Gastroesophageal sphincter (tissue), 4 donors: ENCODE data around the gene EIF3D. TPM values are rescaled to one million over a fixed set of nuclear protein-coding genes. Genes with fewer than 3 reads are reported as not detected.

Experiments
- ATAC-seq: fragments of 150-250 bp; one replicate; pipeline ENCODE4 v1.9.1; 2016; ENCODE audit warnings: mild to moderate bottlenecking, moderate library complexity
- H3K27ac ChIP-seq, 4 donors: fragments of 200-600 bp; sonication (generic) in 3 of 4; 1 replicate in 3 of 4; 2 replicates in 1 of 4; pipeline ENCODE4 v1.5.1; 2016 to 2019
- H3K27me3 ChIP-seq: fragments of 200-600 bp; sonication (generic); one replicate; pipeline ENCODE4 v1.5.1; 2019
- H3K36me3 ChIP-seq, 2 donors: fragments of 200-600 bp; sonication (generic); one replicate each; pipeline ENCODE4 v1.5.1; 2019; ENCODE audit warnings: control low read depth in 1 of 2
- H3K4me1 ChIP-seq, 3 donors: fragments of 200-600 bp; sonication (generic); 1 replicate in 2 of 3; 2 replicates in 1 of 3; pipeline ENCODE4 v1.5.1; 2016 to 2019; ENCODE audit warnings: control low read depth in 2 of 3
- H3K4me3 ChIP-seq, 2 donors: fragments of 200-600 bp; sonication (generic); one replicate each; pipeline ENCODE4 v1.5.1; 2019; ENCODE audit warnings: mild to moderate bottlenecking in 1 of 2, moderate library complexity in 1 of 2
- H3K9me3 ChIP-seq, 3 donors: fragments of 200-600 bp; sonication (generic); one replicate each; pipeline ENCODE4 v1.5.1; 2017 to 2019; ENCODE audit warnings: control low read depth in 2 of 3
- EP300 ChIP-seq: sonication (generic); formaldehyde crosslinking; IDR thresholded peaks from one replicate; pipeline ENCODE4 v1.6.1; 2017; ENCODE audit warnings: antibody characterized with exemption, mild to moderate bottlenecking
- POLR2A ChIP-seq, 2 donors: fragments of 450-650 bp; IDR thresholded peaks; one replicate each; pipeline ENCODE4 v1.6.1; 2017; ENCODE audit warnings: antibody characterized with exemption in 2 of 2, mild to moderate bottlenecking in 2 of 2, moderate library complexity in 1 of 2
- POLR2AphosphoS5 ChIP-seq: sonication (generic); formaldehyde crosslinking; IDR thresholded peaks from one replicate; pipeline ENCODE4 v1.6.1; 2017; ENCODE audit warnings: antibody characterized with exemption
- WGBS, 2 donors: methylation state at CpG; one replicate each; pipeline ENCODE4 v1.1.5; 2018; ENCODE audit warnings: low coverage in 1 of 2; 5-methylcytosine and 5-hydroxymethylcytosine counted together
- total RNA-seq, 4 donors: library from RNA; depleted of rRNA; stranded (reverse); fragments of >200 nt; gene quantifications; one replicate each; pipeline ENCODE4 v1.1.0, GENCODE V29; 2016
- TF ChIP-seq, protein P1 (sequence below), 4 experiments: fragments of 200-600 bp in 2 of 4; fragments of 450-650 bp in 2 of 4; sonication (generic) in 1 of 4; IDR thresholded peaks; one replicate each; pipeline ENCODE4 v1.5.1; 2017 to 2019; ENCODE audit warnings: antibody characterized with exemption in 4 of 4, mild to moderate bottlenecking in 2 of 4, moderate library complexity in 2 of 4

EIF3D gene
- total RNA-seq, 4 donors from 2014 or later = 244 to 309 (median 271) TPM

- no peak for TF ChIP-seq POLR2A (IDR thresholded peaks at IDR 0.05)
- TF ChIP-seq, protein P1, sequence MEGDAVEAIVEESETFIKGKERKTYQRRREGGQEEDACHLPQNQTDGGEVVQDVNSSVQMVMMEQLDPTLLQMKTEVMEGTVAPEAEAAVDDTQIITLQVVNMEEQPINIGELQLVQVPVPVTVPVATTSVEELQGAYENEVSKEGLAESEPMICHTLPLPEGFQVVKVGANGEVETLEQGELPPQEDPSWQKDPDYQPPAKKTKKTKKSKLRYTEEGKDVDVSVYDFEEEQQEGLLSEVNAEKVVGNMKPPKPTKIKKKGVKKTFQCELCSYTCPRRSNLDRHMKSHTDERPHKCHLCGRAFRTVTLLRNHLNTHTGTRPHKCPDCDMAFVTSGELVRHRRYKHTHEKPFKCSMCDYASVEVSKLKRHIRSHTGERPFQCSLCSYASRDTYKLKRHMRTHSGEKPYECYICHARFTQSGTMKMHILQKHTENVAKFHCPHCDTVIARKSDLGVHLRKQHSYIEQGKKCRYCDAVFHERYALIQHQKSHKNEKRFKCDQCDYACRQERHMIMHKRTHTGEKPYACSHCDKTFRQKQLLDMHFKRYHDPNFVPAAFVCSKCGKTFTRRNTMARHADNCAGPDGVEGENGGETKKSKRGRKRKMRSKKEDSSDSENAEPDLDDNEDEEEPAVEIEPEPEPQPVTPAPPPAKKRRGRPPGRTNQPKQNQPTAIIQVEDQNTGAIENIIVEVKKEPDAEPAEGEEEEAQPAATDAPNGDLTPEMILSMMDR (IDR thresholded peaks at IDR 0.05) = no peak
- TF ChIP-seq EP300 = no peak
- no peak for TF ChIP-seq POLR2AphosphoS5
- H3K9me3 ChIP-seq = no peaks in the 10 kb centered on the region
- H3K27ac ChIP-seq = peak overlapping the region; percentile 87 to 95 (median 92)
- 67% methylated on average over 3 of the region's 20 CpGs; no CpG with 5 or more reads in 1 of the 2 donors for whole genome bisulfite sequencing, 2 donors
- H3K4me1 ChIP-seq = peaks cover 0 to 77% (median 51%) of the 10 kb centered on the region in 3 donors
- ATAC-seq = no peak
- no peaks in the 10 kb centered on the region for H3K27me3 ChIP-seq
- peaks cover 0 to 12% of the 10 kb centered on the region in 2 donors for H3K36me3 ChIP-seq
- no peak overlapping the region for H3K4me3 ChIP-seq
Measured at GRCh38 chr22:36464715-36465231, 64.2 kb downstream of the EIF3D start.

- Histone ChIP-seq H3K36me3 (peaks cover 0 to 12% of the 10 kb centered on the region in 2 donors), H3K9me3 (no peaks in the 10 kb centered on the region), H3K4me1 (peaks cover 0 to 67% (median 41%) of the 10 kb centered on the region in 3 donors), H3K27me3 (no peaks in the 10 kb centered on the region), H3K27ac (peak overlapping the region in 3 of 4 donors; percentile 87 to 95 (median 92)), H3K4me3 (no peak overlapping the region)
- TF ChIP-seq POLR2AphosphoS5 = peak; percentile 52
- no peak for TF ChIP-seq POLR2A (IDR thresholded peaks at IDR 0.05)
- no peak for TF ChIP-seq EP300
- TF ChIP-seq, protein P1 (IDR thresholded peaks at IDR 0.05) = no peak
- ATAC-seq = peak; percentile 52
- WGBS, 2 donors = 93% methylated on average over 5 of the region's 17 CpGs; no CpG with 5 or more reads in 1 of the 2 donors
Measured at GRCh38 chr22:36463783-36464184, 65.2 kb downstream of the EIF3D start.

DNA sequence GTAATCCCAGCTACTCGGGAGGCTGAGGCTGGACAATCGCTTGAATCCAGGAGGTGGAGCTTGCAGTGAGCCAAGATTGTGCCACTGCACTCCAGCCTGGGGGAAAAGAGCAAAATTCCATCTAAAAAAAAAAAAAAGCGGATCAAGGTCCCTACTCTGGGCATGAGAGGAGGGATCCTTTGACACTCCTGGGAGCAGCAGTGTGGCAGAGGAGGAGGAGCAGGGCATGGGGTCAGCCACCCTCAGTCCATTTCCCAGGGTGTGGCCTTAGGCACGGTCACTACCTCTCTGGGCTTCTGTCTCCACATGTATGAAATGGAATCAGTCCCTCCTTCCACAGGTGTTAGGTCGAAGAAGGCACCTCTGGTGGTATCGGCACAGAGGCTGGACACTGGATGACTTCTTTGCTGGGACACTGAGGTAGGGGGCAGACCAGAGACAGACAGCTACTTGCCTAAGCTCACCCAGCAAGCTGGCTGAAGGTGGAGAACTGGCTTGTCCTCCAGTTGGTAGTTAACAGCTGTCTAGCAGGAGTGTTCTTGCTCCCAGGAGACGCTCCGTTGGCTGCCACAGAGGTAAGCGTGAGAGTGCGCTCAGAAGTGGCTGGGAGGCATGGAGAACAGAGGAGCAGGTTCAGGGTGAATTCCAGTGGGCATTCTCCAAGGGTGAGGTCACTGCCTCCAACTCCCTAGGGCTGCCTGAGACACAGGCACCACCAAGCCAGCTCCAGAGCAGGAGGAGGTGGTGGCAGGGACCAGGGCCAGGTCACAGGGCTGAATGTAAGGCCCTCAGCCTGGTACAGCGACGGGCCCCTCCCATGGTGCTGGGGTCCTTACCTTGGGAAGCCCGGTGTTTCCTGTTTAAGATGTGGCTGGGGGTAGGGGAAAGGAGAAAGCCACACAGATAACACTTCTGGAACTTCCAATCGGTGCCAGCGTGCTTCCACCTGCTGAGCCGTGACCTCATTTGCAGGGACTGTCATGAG, 67.0 kb downstream of the EIF3D start:
- peak overlapping the region; percentile 65 to 95 (median 90) for H3K27ac ChIP-seq
- no peak overlapping the region for H3K4me3 ChIP-seq
- WGBS, 2 donors = 36 to 74% methylated on average over 7 to 8 of the region's 16 CpGs
- H3K27me3 ChIP-seq = no peaks in the 10 kb centered on the region
- peak; percentile 59 for ATAC-seq
- H3K4me1 ChIP-seq = peaks cover 0 to 64% (median 41%) of the 10 kb centered on the region in 3 donors
- peaks cover 0 to 6% of the 10 kb centered on the region in 2 donors for H3K36me3 ChIP-seq
- TF ChIP-seq POLR2A (IDR thresholded peaks at IDR 0.05) (no peak), POLR2AphosphoS5 (peak; percentile 34)
- no peaks in the 10 kb centered on the region for H3K9me3 ChIP-seq

Other genes with a start within 250 kb of the EIF3D start
- 100 to 1,000 TPM; 304 to 366 (median 322) TPM for gene MYH9, start 141.2 kb downstream of the EIF3D start, total RNA-seq
- 10 to 100 TPM; 36.4 to 78.3 (median 63.4) TPM for gene TXN2, start 47.5 kb downstream of the EIF3D start, total RNA-seq
- gene FOXRED2, start 22.1 kb downstream of the EIF3D start, total RNA-seq = 1 to 10 TPM; 3.1 to 7.3 (median 4.6) TPM
- gene CACNG2, start 174.6 kb upstream of the EIF3D start, total RNA-seq = not detected
- gene IFT27, start 247.0 kb upstream of the EIF3D start, total RNA-seq = 10 to 100 TPM; 16.3 to 27.6 (median 18.4) TPM